ENCODE measurements around the gene KATNAL1.
"Not testable (repeated sequence)": the region's sequence is repeated elsewhere in the genome, so short reads cannot be mapped to it uniquely, and the experiment has no call there.

KATNAL1 gene

DNA sequence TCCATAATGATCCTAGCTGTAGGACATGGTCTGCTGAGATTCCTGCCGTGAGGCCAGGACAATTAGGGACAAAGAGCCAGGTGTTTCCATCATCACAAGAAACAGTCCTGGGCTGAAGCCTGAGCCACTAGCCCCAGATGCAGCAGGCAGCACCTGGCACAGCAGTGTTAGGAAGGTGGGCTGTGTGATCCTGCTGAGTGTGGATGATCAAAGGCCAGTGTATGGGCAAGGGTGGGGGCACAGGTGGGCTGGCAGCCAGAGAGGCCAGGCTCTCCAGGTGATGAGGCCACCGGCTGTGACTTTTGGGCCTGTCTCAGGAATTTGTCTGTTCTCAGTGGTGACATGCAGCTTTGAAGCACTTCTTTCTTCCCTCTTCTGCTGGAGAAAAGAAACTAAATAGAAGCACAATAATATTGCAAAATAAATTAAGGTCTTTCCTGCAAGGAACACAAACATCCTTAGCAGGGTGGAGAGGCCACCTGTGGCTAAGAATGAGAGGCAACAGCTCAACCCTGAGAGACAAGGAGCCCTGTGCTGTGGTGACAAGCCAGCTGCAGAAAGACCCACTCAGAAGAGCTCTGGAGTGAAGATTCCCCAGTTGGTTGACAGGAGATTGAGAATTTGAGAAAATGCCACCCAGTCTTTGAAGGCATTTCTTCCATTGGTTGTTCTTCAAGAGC, 127.6 kb downstream of the KATNAL1 start:
- DNase-seq (ENCODE audit: extremely low read depth, low read depth): no peak
- TF ChIP-seq, protein P1, sequence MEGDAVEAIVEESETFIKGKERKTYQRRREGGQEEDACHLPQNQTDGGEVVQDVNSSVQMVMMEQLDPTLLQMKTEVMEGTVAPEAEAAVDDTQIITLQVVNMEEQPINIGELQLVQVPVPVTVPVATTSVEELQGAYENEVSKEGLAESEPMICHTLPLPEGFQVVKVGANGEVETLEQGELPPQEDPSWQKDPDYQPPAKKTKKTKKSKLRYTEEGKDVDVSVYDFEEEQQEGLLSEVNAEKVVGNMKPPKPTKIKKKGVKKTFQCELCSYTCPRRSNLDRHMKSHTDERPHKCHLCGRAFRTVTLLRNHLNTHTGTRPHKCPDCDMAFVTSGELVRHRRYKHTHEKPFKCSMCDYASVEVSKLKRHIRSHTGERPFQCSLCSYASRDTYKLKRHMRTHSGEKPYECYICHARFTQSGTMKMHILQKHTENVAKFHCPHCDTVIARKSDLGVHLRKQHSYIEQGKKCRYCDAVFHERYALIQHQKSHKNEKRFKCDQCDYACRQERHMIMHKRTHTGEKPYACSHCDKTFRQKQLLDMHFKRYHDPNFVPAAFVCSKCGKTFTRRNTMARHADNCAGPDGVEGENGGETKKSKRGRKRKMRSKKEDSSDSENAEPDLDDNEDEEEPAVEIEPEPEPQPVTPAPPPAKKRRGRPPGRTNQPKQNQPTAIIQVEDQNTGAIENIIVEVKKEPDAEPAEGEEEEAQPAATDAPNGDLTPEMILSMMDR (IDR thresholded peaks at IDR 0.05; ENCODE audit: low read depth, low read length): no peak

DNA sequence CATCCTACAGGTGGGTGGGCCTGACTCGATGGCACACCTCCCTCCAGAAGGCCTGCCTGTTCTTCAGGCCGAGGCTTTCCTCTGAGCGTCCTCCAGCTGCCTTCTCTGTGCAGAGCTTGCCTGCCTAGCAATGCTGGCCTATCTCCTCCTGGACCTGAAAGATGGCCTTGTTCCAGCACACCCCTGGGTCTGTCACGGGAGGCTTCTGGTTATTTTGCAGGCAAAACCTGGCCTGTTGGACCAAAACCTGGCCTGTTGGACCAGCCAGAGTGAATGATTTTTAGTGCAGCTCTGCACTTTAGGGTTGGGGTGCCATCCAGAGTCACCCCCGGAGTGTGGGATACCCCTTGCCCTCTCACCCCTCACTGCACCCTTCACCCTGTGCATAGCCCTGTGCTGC, 128.4 kb downstream of the KATNAL1 start:
- no peak for DNase-seq (ENCODE audit: extremely low read depth, low read depth)
- TF ChIP-seq, protein P1 (IDR thresholded peaks at IDR 0.05; ENCODE audit: low read depth, low read length): no peak

DNA sequence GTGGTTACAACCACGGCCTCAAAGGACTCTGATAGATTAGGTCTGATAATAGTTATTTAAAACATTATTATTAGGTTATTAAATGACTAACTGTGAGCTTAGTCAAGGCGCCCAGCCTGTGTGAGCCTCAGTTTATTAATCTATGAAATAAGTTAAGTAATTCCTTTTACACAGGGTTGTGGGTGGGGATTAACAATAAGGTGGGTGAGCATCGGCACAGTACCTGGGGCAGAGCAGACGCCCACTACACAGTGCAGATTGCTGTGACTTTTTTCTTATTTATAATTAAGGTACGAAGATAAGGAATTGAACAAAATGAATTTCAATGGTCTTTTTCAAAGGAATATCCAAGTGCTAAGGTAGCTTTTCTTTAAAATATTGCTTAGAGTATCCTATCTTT, 132.2 kb downstream of the KATNAL1 start:
- no peak for DNase-seq (ENCODE audit: extremely low read depth, low read depth)
- TF ChIP-seq, protein P1 (IDR thresholded peaks at IDR 0.05; ENCODE audit: low read depth, low read length): no peak

DNA sequence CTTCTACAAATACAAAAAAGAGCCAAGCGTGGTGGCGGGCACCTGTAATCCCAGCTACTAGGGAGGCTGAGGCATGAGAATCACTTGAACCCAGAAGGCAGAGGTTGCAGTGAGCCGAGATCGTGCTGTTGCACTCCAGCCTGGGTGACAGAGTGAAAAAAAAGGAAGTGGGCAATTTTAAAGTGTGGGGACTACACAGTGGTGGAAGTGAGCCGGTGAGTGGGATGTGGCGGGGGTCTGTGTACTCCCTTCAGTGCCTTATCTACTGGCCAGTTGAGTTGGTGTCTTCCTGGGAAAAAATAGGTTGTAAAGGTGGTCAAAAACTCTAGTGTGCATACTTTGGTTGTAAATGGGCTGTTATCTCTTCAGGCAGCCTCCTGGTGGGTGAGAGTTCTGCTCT, 133.1 kb downstream of the KATNAL1 start:
- not testable (repeated sequence) for DNase-seq (ENCODE audit: extremely low read depth, low read depth)

DNA sequence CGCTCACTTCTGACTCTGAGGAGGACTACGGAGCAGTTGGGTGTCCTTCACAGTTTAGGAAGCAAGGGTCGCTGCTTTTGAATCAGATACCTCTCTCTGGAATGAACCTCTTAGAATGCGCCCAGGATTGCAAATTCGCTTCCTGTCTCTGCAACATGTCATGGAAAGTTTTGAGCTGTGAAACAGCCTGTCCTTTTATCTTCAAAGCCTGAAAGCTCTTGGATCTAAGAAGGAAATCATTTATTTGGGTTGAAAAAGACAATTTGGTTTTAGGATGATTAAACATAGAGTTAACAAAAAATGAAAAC, 134.1 kb downstream of the KATNAL1 start:
- no peak for DNase-seq (ENCODE audit: extremely low read depth, low read depth)
- TF ChIP-seq, protein P1 (IDR thresholded peaks at IDR 0.05; ENCODE audit: low read depth, low read length): no peak

DNA sequence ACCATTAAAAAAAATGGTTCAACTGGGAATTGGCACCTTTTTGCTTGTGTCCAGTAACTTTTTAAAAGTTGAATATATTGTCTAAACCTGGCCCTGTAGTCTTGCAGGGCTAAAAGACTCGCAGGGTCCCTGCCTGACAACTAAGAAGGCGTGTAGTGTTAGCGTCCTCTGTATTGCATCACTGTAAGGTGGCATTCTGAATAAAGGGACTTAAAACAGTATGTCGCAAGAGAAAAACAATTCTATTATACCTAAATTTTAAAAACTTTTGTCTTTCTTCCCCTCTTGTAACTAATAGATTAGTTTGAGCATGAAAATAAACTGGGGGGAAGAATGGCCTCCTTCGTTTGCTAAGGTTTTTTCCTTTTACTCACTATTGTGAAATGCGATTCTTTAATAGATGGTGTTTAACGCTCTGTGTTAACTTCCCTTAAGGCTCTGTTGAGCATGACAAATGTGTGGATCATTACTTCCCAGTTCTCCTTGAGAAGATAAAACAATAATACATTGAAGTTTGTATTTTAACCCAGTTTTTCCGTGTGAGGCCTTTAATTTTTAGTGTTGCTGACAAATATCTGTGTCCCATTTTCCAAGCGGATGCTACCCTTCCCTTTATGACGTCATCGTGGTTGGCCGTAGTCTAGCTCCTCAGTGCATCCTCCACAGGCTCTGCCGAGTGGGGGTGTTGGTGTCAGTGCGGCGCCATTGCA, 134.6 kb downstream of the KATNAL1 start:
- DNase-seq (ENCODE audit: extremely low read depth, low read depth): no peak
- TF ChIP-seq, protein P1 (IDR thresholded peaks at IDR 0.05; ENCODE audit: low read depth, low read length): no peak

DNA sequence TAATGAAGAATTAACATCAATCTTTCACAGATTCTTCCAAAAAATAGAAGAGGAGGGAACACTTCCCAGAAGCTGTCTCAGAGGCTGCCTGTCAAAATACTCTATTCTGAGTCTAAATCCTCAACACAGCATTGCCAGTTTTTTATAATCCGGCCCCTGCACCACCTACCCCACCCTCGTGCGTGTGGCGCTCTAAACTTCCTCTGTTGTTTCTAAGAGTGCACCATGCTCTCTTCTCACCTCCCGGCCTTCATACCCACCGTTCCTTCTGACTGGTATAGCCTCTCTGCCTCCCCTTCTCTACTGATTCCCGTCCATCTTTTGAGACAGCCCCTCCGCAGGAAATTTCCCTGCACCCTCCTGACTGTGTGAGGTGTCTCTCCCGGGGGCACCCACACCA, 136.8 kb downstream of the KATNAL1 start:
- no peak for DNase-seq (ENCODE audit: extremely low read depth, low read depth)
- TF ChIP-seq, protein P1 (IDR thresholded peaks at IDR 0.05; ENCODE audit: low read depth, low read length): no peak

DNA sequence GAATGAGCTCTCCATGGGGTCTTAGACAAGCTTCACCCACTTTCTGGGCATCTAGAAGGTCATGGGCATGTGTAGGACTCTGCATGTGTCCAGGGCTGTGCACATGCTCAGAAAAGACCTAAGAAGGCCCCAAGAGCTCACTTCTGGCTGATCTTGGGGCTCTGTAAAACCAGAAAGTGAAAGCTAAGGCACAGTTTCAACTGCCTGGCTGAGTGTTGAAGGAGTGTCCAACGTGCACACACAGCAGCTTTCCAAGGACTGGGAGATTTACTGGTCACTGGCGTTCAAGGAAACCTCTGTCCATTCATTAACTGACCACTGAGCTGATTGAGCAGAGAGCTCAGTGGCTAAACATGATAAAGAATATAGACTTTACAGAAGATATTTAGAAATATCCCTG, 137.9 kb downstream of the KATNAL1 start:
- DNase-seq (ENCODE audit: extremely low read depth, low read depth): no peak
- TF ChIP-seq, protein P1 (IDR thresholded peaks at IDR 0.05; ENCODE audit: low read depth, low read length): no peak
